ENCODE results near the gene MAP4K4. TPM values are rescaled to one million over a fixed set of nuclear protein-coding genes. Genes with fewer than 3 reads are reported as not detected.

Gene MAP4K4
- total and polyA plus RNA-seq, 2 of the 13 experiments (the other 11 are each of a cell fraction or from before 2014, with no cell fraction given): 105 to 264 TPM

- TF ChIP-seq ZNF704 (CRISPR knock-in tag; IDR thresholded peaks at IDR 0.05; ENCODE audit: borderline replicate concordance): no peak
- TF ChIP-seq ZNF816 (CRISPR knock-in tag; IDR thresholded peaks at IDR 0.05; ENCODE audit: borderline replicate concordance): no peak
- no peak for TF ChIP-seq NR3C1 (CRISPR knock-in tag; IDR thresholded peaks at IDR 0.05)
- peak; percentile 67; the same call in 1 of the 2 replicates for TF ChIP-seq PITX1 (CRISPR knock-in tag; IDR thresholded peaks at IDR 0.05)
- 0 out of 2 replicates have a peak, but pooled peaks have one; percentile 39 for TF ChIP-seq FOXC1 (CRISPR knock-in tag; IDR thresholded peaks at IDR 0.05; ENCODE audit: borderline replicate concordance)
- TF ChIP-seq ZBTB20 (CRISPR knock-in tag; IDR thresholded peaks at IDR 0.05; ENCODE audit: borderline replicate concordance, low read depth): peak; percentile 33; the same call in 1 of the 2 replicates
- peak; percentile 32; the same call in 1 of the 2 replicates for TF ChIP-seq RARA (CRISPR knock-in tag; IDR thresholded peaks at IDR 0.05)
- peak; percentile 83 for TF ChIP-seq ZNF607 (CRISPR knock-in tag; IDR thresholded peaks at IDR 0.05; ENCODE audit: borderline replicate concordance)
- peak; percentile 32 for TF ChIP-seq ETV5 (CRISPR knock-in tag; IDR thresholded peaks at IDR 0.05; ENCODE audit: borderline replicate concordance)
- no peak; the same call in 1 of the 2 replicates for TF ChIP-seq NFYB (CRISPR knock-in tag; IDR thresholded peaks at IDR 0.05)
- peak; percentile 71; the same call in 1 of the 2 replicates for TF ChIP-seq ZMAT3 (CRISPR knock-in tag; conservative IDR thresholded peaks at IDR 0.05)
- TF ChIP-seq YEATS4 (CRISPR knock-in tag; IDR thresholded peaks at IDR 0.05; ENCODE audit: borderline replicate concordance): peak; percentile 62; the same call in 1 of the 2 replicates
- TF ChIP-seq STAT5B (CRISPR knock-in tag; IDR thresholded peaks at IDR 0.05): no peak
- TF ChIP-seq HNRNPK (IDR thresholded peaks at IDR 0.05; ENCODE audit: low read depth, low read length, poor library complexity, severe bottlenecking): peak; percentile 92
- no peak for TF ChIP-seq RORA (CRISPR knock-in tag; IDR thresholded peaks at IDR 0.05)
- TF ChIP-seq ERF (CRISPR knock-in tag; IDR thresholded peaks at IDR 0.05): peak; percentile 54
- TF ChIP-seq GLMP (CRISPR knock-in tag; IDR thresholded peaks at IDR 0.05; ENCODE audit: borderline replicate concordance): no peak
- TF ChIP-seq HMG20A (CRISPR knock-in tag; IDR thresholded peaks at IDR 0.05; ENCODE audit: borderline replicate concordance): no peak
- peak; percentile 11; the same call in 1 of the 2 replicates for TF ChIP-seq ZSCAN30 (CRISPR knock-in tag; IDR thresholded peaks at IDR 0.05)
- TF ChIP-seq MED1 (CRISPR knock-in tag; IDR thresholded peaks at IDR 0.05): peak; percentile 56; the same call in 1 of the 2 replicates
- TF ChIP-seq ZNF224 (CRISPR knock-in tag; IDR thresholded peaks at IDR 0.05): 0 out of 2 replicates have a peak, but pooled peaks have one; percentile 35
- TF ChIP-seq MBNL3 (CRISPR knock-in tag; conservative IDR thresholded peaks at IDR 0.05): no peak
- peak; percentile 62 for TF ChIP-seq HDAC2 (CRISPR knock-in tag; IDR thresholded peaks at IDR 0.05)
- no peak for TF ChIP-seq RBAK (CRISPR knock-in tag; IDR thresholded peaks at IDR 0.05)
- peak; percentile 98 for TF ChIP-seq BCL3 (CRISPR knock-in tag; IDR thresholded peaks at IDR 0.05)
- TF ChIP-seq POLR2AphosphoS2 (IDR thresholded peaks at IDR 0.05; ENCODE audit: low read depth, low read length): no peak
- peak; percentile 88 for TF ChIP-seq IKZF4 (CRISPR knock-in tag; IDR thresholded peaks at IDR 0.05; ENCODE audit: borderline replicate concordance, low read depth, not compliant biosample characterization)
- no peak for TF ChIP-seq SMC3 (IDR thresholded peaks at IDR 0.05; ENCODE audit: low read length)
Observed at GRCh38 chr2:101697124-101698013, at the start of gene MAP4K4 (continued).
